B cell (primary cell): ENCODE data around the gene SLC6A7. TPM values are rescaled to one million over a fixed set of nuclear protein-coding genes. Genes with fewer than 3 reads are reported as not detected.

Source experiments
- ATAC-seq: fragments of 200-7000 bp; cut with Tn5 transposase; one replicate; pipeline ENCODE4 v1.10.0; 2021; ENCODE audit warnings: low read depth, mild to moderate bottlenecking, moderate number of reproducible peaks, moderate library complexity
- CTCF ChIA-PET: fragments of 350-600 bp; sonication (Branson Sonifier 250); formaldehyde crosslinking; loops from one replicate; lab custom pipeline; 2021; ENCODE audit warnings: antibody characterized with exemption, inconsistent platforms; lab: Charles Lee
- POLR2A ChIA-PET: fragments of 350-600 bp; sonication (Branson Sonifier 250); formaldehyde crosslinking; loops from one replicate; lab custom pipeline; 2021; ENCODE audit warnings: antibody characterized with exemption; lab: Charles Lee
- DNase-seq: peaks from one replicate; pipeline ENCODE4 v3.0.0; 2013
- H2AFZ ChIP-seq: 2 replicates; pipeline ENCODE4 v1.6.1; 2012; ENCODE audit warnings: mild to moderate bottlenecking, low read depth, low read length; ENCODE audit not compliant: insufficient read depth, poor library complexity, severe bottlenecking
- H3K27ac ChIP-seq, 2 donors: 1 replicate in 1 of 2; 2 replicates in 1 of 2; pipeline ENCODE4 v1.5.1; 2012 to 2013; ENCODE audit warnings: low read length in 2 of 2, mild to moderate bottlenecking in 2 of 2, moderate library complexity in 1 of 2
- H3K27me3 ChIP-seq, 4 experiments: fragments of 200-600 bp in 1 of 4; sonication (generic) in 1 of 4; replicated peaks in 1 of 4; 1 replicate in 2 of 4; 2 replicates in 2 of 4; pipeline versions ENCODE4 v1.6.1 to v1.7.0; 2013 to 2016; ENCODE audit warnings: low read length in 3 of 4, mild to moderate bottlenecking in 2 of 4, mixed read lengths in 1 of 4, moderate library complexity in 1 of 4; ENCODE audit not compliant: insufficient read depth in 4 of 4, control insufficient read depth in 3 of 4; ENCODE audit errors: control extremely low read depth in 1 of 4
- H3K36me3 ChIP-seq, 2 experiments: replicated peaks in 1 of 2; 1 replicate in 1 of 2; 2 replicates in 1 of 2; pipeline versions ENCODE4 v1.6.1 to v1.7.1; 2013; ENCODE audit warnings: low read length in 1 of 2; ENCODE audit not compliant: insufficient read depth in 2 of 2, control insufficient read depth in 1 of 2; ENCODE audit errors: control extremely low read depth in 1 of 2, extremely low read depth in 1 of 2
- H3K4me1 ChIP-seq, 2 donors: fragments of 200-600 bp in 1 of 2; sonication (generic) in 1 of 2; 1 replicate in 1 of 2; 2 replicates in 1 of 2; pipeline versions ENCODE4 v1.5.1 to v1.6.1; 2013 to 2017; ENCODE audit warnings: low read length in 2 of 2; ENCODE audit not compliant: control insufficient read depth in 2 of 2, insufficient read depth in 2 of 2
- H3K4me2 ChIP-seq: replicated peaks from 2 replicates; pipeline ENCODE3; 2012; ENCODE audit warnings: mild to moderate bottlenecking, low read depth, low read length; ENCODE audit not compliant: poor library complexity, severe bottlenecking
- H3K4me3 ChIP-seq, 5 experiments: fragments of 200-600 bp in 1 of 5; sonication (generic) in 1 of 5; 1 replicate in 3 of 5; 2 replicates in 2 of 5; pipeline versions ENCODE4 v1.5.1 to v1.7.0; 2011 to 2016; ENCODE audit warnings: low read length in 4 of 5, mild to moderate bottlenecking in 4 of 5, low read depth in 2 of 5, control low read depth in 1 of 5, moderate library complexity in 1 of 5; ENCODE audit not compliant: insufficient read depth in 1 of 5; ENCODE audit errors: control extremely low read depth in 1 of 5, extremely low read depth in 1 of 5
- H3K79me2 ChIP-seq: fragments of 200-600 bp; sonication (generic); one replicate; pipeline ENCODE4 v1.6.0; 2016; ENCODE audit warnings: low read length; ENCODE audit not compliant: control insufficient read depth, insufficient read depth
- H3K9ac ChIP-seq: fragments of 200-600 bp; sonication (generic); 2 replicates; pipeline ENCODE4 v1.6.1; 2017; ENCODE audit warnings: mild to moderate bottlenecking, low read length, moderate library complexity
- H3K9me3 ChIP-seq, 3 donors: one replicate each; pipeline versions ENCODE4 v1.6.1 to v1.7.1; 2013; ENCODE audit warnings: low read length in 2 of 3; ENCODE audit not compliant: control insufficient read depth in 2 of 3, insufficient read depth in 1 of 3; ENCODE audit errors: control extremely low read depth in 1 of 3
- H4K20me1 ChIP-seq: 2 replicates; pipeline ENCODE4 v1.6.0; 2012; ENCODE audit warnings: mild to moderate bottlenecking, low read length; ENCODE audit not compliant: insufficient read depth, control insufficient read depth, poor library complexity, severe bottlenecking
- H3K27ac Mint-ChIP-seq: one replicate; pipeline ENCODE4 v1.8.0; 2021; ENCODE audit warnings: mixed read lengths
- H3K27me3 Mint-ChIP-seq: one replicate; pipeline ENCODE4 v1.8.0; 2021; ENCODE audit warnings: mixed read lengths
- H3K4me1 Mint-ChIP-seq: one replicate; pipeline ENCODE4 v1.8.0; 2021; ENCODE audit warnings: mixed read lengths
- H3K4me3 Mint-ChIP-seq: one replicate; pipeline ENCODE4 v1.8.0; 2021; ENCODE audit warnings: mixed read lengths
- H3K9me3 Mint-ChIP-seq: one replicate; pipeline ENCODE4 v1.8.0; 2022; ENCODE audit warnings: mixed read lengths; ENCODE audit not compliant: insufficient read depth
- CTCF ChIP-seq: fragments of 200-600 bp; IDR thresholded peaks from one replicate; pipeline ENCODE4 v1.8.0; 2022; ENCODE audit warnings: antibody characterized with exemption, mild to moderate bottlenecking
- EZH2 ChIP-seq: IDR thresholded peaks from 2 replicates; pipeline ENCODE4 v1.6.1; 2012; ENCODE audit warnings: borderline replicate concordance, low read depth, mild to moderate bottlenecking, moderate library complexity, low read length; ENCODE audit not compliant: insufficient read depth, poor library complexity, severe bottlenecking
- WGBS: methylation state at CpG from one replicate; pipeline ENCODE4 v1.1.5; 2013; ENCODE audit warnings: missing lambda C conversion rate; ENCODE audit not compliant: insufficient coverage; 5-methylcytosine and 5-hydroxymethylcytosine counted together
- intact Hi-C: fragments of 100-400 bp; cut with micrococcal nuclease; formaldehyde crosslinking; loops from one replicate; pipeline ENCODE4 v1.10.0; 2022
- polyA plus RNA-seq: library from polyadenylated mRNA; depleted of rRNA; stranded (reverse); fragments of >200 nt; gene quantifications from 2 replicates; pipeline ENCODE4 v1.2.3, GENCODE V29; 2012
- total RNA-seq, 2 donors: library from RNA; stranded (reverse); fragments of 120-200 nt in 1 of 2; gene quantifications; 1 replicate in 1 of 2; 2 replicates in 1 of 2; pipeline versions ENCODE4 v1.2.3 to v1.2.4, GENCODE V29; 2013 to 2022

SLC6A7 gene
- total and polyA plus RNA-seq, 2 donors (not counting 1 experiment from before 2014, with no cell fraction given): not detected

GRCh38 chr5:150153957-150154617, 35.8 kb upstream of the SLC6A7 start:
- CTCF ChIA-PET: interaction anchor here (0.6 kb wide), 1 partner anchor 1495 kb away, joined by 3 read pairs; no protein-coding TSS in a partner anchor
- Mint-ChIP-seq H3K4me1 (peaks cover 19% of the 10 kb centered on the region), H3K4me3 (peak overlapping the region; percentile 75), H3K27me3 (no peaks in the 10 kb centered on the region), H3K9me3 (no peaks in the 10 kb centered on the region), H3K27ac (peak overlapping the region; percentile 78)
- ATAC-seq (peak; percentile 29), DNase-seq (peak; percentile 39)
- no peak overlapping the region for H3K4me3 ChIP-seq
- H3K9me3 ChIP-seq: no peaks in the 10 kb centered on the region
- WGBS: 62% methylated on average over 9 of the region's 9 CpGs
- no peaks in the 10 kb centered on the region for H4K20me1 ChIP-seq
- POLR2A ChIA-PET: no interaction called here
- no peak overlapping the region for H3K27ac ChIP-seq
- no peaks in the 10 kb centered on the region for H3K79me2 ChIP-seq
- no peaks in the 10 kb centered on the region for H3K36me3 ChIP-seq
- peaks cover 13 to 16% of the 10 kb centered on the region in 2 donors for H3K4me1 ChIP-seq
- intact Hi-C loops: no loop called here
- no peak overlapping the region for H2AFZ ChIP-seq
- no peak overlapping the region for H3K9ac ChIP-seq
- H3K4me2 ChIP-seq: no peak overlapping the region
- H3K27me3 ChIP-seq: no peaks in the 10 kb centered on the region
- TF ChIP-seq CTCF (no peak), EZH2 (no peak)

- Mint-ChIP-seq H3K27ac (peak overlapping the region; percentile 78), H3K4me1 (peaks cover 22% of the 10 kb centered on the region), H3K27me3 (no peaks in the 10 kb centered on the region), H3K4me3 (peak overlapping the region; percentile 75), H3K9me3 (no peaks in the 10 kb centered on the region)
- ChIA-PET CTCF (interaction anchor here (0.6 kb wide), 1 partner anchor 1494 kb away, joined by 3 read pairs; no protein-coding TSS in a partner anchor), POLR2A (no interaction called here)
- Histone ChIP-seq H3K27me3 (no peaks in the 10 kb centered on the region), H3K9me3 (no peaks in the 10 kb centered on the region), H3K9ac (no peak overlapping the region), H3K4me3 (no peak overlapping the region), H3K4me2 (peak overlapping the region; percentile 92), H4K20me1 (no peaks in the 10 kb centered on the region), H3K36me3 (no peaks in the 10 kb centered on the region), H2AFZ (no peak overlapping the region), H3K79me2 (no peaks in the 10 kb centered on the region), H3K27ac (no peak overlapping the region), H3K4me1 (peaks cover 14 to 17% of the 10 kb centered on the region in 2 donors)
- ATAC-seq (no peak), DNase-seq (no peak)
- no peak for TF ChIP-seq CTCF
- no peak for TF ChIP-seq EZH2
- WGBS: 65% methylated on average over 3 of the region's 7 CpGs
- intact Hi-C loops: no loop called here
Measured at GRCh38 chr5:150154618-150155128, 35.2 kb upstream of the SLC6A7 start.
